Gastrocnemius medialis (tissue), 4 donors: Measurements from ENCODE around the gene DEGS2.

ENCODE experiments used
- CTCF ChIP-seq, 5 experiments: fragments of 450-650 bp in 3 of 5; fragments of 200-600 bp in 2 of 5; sonication (generic) in 2 of 5; IDR thresholded peaks in 4 of 5; conservative IDR thresholded peaks in 1 of 5; 1 replicate in 4 of 5; 2 replicates in 1 of 5; pipeline ENCODE4 v1.5.1; 2016 to 2019; ENCODE audit warnings: antibody characterized with exemption in 5 of 5, mild to moderate bottlenecking in 3 of 5, moderate library complexity in 3 of 5
- POLR2A ChIP-seq, 2 donors: fragments of 450-650 bp; IDR thresholded peaks; one replicate each; pipeline ENCODE4 v1.6.1; 2017; ENCODE audit warnings: antibody characterized with exemption in 2 of 2, mild to moderate bottlenecking in 2 of 2, moderate library complexity in 2 of 2

- TF ChIP-seq CTCF (IDR thresholded peaks at IDR 0.05 in 4 of 5, conservative IDR thresholded peaks at IDR 0.05 in 1 of 5) (no peak), POLR2A (IDR thresholded peaks at IDR 0.05) (no peak)
These were observed 15.5 kb downstream of the DEGS2 start for GRCh38 chr14:100143934-100144333.
